ENCODE data around the gene PPIP5K1.
A peak's percentile ranks its signal among the peaks of the same experiment; 100 is the strongest.
"Not testable (repeated sequence)": the region's sequence is repeated elsewhere in the genome, so short reads cannot be mapped to it uniquely, and the experiment has no call there.

Gene PPIP5K1

DNA sequence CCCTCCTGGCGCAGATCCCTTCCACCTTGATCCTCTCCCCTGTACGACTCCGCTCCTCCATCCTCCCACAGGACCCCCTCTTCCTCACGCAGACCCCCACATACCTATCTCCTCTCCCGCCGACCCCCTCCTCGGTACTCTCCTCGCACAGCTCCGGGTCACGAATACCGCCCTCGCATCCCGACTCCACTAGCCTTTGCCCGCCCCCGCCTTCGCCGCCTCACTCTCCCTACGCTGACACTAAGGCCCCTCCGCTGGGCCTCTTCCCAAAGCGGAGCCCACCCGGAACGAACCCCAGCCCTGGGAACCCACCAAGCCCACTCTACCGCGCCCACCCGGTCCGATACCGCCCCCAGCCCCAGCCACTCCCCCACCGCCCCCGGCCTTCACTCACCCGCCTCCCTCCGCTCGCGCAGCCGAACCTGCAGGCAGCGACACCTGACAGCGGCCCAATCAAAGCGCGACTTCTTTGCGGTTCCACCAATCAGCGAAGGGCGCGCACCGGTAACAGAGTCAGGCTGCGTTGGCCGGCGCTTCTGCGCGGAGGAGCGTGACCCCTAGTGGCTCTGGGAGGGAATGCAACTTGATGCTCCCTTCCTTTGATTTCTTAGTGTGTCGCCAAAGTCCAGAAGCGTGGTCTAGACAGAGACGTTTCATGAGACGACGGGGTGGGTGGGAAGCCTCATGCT is at the start of gene PPIP5K1:
Gene PPIP5K1 (minus strand): TSS at position 431 of the 689 bp plus-strand sequence. CDS start 5,704 bp downstream, outside the sequence.
- DNase-seq (ENCODE audit: low spot score), result not testable (repeated sequence)

DNA sequence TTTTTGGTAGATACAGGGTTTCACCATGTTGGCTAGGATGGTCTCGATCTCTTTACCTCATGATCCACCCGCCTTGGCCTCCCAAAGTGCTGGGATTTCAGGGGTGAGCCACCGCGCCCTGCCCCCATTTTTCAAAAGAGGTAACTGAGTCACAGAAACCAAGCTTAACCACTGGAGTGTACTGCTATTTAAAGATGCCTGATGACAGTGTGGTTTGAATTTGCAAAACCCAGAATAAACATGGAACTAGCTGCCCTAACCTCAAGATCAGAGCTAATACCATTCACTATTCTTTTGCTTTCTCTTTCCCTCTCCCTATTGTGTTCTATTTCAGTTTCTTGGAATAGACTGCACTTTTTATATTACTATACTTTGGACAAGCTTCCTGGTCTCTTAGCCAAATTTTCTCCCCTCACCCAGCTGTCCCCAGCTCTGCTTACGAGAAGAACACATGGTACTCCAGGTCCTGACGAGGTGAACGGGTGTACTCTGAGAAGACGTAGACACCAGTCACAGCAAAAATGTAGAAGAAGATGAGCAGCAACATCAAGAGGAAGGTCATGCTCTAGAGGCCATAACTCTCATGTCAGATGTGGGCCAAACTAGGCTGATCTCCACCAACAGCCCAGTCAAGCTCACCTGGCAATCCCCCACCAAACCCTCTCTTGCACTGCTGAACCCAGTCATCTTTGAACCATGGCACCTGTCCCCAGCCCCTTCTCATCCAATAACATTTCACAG is 48.6 kb upstream of the PPIP5K1 start:
- not testable (repeated sequence) for DNase-seq (ENCODE audit: low spot score)

DNA sequence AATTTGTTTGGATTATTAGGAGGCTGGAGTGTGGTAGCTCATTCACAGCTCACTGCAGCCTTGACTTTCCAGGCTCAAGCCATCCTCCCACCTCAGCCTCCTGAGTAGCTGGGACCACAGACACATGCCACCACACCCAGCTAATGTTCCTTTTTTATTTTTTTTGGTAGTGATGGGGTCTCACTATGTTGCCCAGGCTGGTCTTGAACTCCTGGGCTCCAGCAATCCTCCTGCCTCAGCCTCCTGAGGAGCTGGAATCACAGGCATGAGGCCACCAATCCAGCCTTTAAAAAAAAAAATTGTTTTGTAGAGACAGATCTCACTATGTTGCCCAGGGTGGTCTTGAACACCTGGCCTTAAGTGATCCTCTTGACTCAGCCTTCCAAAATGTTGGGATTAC is 36.9 kb upstream of the PPIP5K1 start:
- DNase-seq (ENCODE audit: low spot score), result not testable (repeated sequence)

DNA sequence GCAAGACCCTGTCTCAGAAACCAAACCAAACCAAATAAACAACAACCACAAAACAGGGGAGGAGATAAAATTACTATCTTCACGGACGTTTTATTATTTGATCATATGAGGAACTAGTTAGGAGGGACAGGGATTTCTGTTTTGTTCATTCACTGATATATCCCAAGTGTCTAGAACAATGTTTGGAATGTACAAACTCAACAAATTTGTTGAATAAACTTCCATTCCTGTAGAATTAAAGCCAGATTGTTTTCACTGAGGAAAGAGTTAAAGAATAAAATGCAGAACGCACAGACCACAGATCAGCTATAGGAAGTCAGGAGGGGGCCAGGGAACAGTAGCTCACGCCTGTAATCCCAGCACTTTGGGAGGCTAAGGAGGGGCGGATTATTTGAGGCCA is 35.1 kb upstream of the PPIP5K1 start:
- no peak for DNase-seq (ENCODE audit: low spot score)

DNA sequence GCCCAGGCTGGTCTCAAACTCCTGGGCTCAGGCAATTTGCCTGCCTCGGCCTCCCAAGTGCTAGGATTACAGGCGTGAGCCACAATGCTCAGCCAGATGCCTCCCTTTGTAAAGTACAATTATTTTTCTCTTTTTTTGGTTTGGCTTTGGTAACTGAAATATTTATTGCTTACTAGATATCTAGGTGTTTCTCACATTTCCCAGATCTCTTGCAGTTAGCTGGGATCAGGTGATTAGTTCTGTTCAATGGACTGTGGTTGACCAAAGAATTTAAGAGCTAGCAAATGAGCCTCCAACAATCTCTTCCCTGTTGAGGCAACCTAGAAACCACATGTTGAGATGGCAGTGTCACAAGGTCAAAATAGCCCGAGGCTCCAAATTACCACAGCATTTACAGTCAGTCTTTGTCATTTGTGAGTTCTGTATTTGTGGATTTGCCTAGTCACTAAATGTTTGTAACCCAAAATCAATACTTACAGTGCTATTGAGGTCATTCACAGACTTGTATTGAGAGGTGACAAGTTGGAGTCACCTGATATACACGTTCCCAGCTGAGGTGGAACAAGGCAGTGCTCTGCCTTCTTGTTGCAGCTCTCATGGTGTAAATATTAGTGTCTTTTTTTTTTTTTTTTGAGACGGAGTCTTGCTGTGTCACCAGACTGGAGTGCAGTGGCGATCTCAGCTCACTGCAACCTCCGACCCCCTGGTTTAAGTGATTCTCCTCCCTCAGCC is 32.2 kb upstream of the PPIP5K1 start:
- DNase-seq (ENCODE audit: low spot score), result not testable (repeated sequence)

DNA sequence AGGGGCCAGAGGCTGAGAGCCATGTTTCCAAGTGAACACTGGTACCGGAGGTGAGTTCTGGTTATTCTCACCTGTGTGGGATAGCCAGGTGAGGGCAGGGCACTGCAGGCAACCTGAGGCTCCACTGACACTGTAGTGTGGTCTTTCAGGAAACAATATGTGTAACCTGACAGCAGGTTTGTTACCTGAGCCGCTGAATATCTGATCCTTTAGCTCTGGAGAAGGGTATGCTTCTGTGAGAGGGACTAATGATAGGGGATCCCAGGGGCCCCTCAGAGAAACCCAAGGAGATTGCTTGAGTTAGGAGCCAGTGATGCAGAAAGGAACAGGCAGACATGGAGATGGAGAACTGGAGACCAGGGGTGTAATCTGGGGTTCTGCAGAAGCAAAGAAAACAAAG is 28.7 kb upstream of the PPIP5K1 start, which contains the start of gene STRC:
Gene STRC (minus strand): TSS at position 101 of the 400 bp plus-strand sequence. CDS start 78 bp downstream, at position 23.
- DNase-seq (ENCODE audit: low spot score), result not testable (repeated sequence)

DNA sequence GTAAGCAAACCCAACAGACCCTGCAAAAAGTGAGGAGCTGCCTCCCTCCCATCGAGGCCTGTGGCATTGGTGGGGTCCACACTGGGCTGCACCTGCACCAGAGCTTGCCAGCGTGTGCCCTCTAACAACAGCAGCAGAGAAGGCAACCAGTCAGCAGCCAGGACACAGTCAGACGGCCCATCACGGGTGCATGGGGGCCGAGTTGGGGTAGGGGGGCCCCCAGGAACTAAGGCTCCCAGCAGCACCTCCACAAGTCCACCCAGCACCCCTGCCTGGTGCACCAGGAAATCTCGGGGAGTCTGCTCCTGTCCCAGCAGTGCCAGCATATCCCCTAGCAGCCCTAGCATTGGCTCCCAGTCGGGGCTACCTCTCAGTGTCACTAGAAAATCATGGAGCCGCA is 27.7 kb upstream of the PPIP5K1 start:
- DNase-seq (ENCODE audit: low spot score), result not testable (repeated sequence)

DNA sequence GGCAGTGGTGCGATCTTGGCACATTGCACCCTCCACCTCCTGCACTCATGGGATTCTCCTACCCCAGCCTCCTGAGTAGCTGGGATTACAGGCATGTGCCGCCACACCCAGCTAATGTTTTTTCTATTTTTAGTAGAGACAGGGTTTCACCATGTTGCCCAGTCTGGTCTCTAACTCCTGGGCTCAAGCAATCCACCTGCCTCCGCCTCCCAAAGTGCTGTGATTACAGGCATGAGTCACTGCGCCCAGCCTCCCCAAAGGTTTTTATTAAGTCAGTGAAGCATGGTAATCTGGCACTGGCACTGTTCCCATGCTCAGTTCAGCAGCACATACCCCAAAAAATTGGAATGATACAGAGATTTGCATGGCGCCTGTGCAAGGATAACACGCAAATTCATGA is 12.2 kb upstream of the PPIP5K1 start:
- not testable (repeated sequence) for DNase-seq (ENCODE audit: low spot score)

DNA sequence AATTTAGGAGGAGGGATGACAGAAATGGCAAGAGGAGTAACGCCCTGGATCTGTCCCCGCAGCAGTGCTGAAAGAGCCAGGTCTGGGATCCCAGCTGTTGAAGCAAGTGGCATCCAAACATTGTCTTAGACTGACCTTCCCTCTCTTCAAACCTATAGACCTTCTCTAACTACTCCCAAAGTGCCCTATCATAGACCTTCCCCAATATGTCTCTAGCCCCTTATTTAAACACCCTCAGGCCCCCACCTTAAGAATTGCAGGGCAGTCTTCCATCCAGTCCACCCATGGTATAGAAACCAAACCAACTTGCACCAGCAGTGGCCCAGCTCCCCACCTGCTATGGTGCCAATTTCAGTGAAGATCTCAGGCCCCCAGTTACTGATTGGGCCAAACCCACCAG is 10.2 kb upstream of the PPIP5K1 start:
- DNase-seq (ENCODE audit: low spot score), result not testable (repeated sequence)

DNA sequence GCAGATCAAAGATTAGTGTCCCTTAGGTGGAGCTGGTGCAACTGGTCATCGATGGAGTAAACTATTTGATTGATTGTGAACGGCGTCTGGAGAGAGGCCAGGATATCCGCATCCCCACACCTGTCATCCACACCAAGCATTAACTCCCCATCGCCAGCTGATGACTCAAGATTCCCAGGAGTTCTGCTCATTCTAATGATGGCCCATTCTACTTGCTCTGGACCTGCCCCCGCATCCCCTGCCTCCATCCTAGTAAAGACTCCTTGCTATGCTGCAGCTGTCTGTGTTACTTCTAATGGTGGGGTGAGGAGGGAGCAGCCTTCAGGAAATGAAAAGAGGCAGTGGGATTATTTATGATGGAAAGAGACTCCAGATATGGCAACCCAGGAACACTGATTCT is 9.1 kb upstream of the PPIP5K1 start:
- not testable (repeated sequence) for DNase-seq (ENCODE audit: low spot score)

DNA sequence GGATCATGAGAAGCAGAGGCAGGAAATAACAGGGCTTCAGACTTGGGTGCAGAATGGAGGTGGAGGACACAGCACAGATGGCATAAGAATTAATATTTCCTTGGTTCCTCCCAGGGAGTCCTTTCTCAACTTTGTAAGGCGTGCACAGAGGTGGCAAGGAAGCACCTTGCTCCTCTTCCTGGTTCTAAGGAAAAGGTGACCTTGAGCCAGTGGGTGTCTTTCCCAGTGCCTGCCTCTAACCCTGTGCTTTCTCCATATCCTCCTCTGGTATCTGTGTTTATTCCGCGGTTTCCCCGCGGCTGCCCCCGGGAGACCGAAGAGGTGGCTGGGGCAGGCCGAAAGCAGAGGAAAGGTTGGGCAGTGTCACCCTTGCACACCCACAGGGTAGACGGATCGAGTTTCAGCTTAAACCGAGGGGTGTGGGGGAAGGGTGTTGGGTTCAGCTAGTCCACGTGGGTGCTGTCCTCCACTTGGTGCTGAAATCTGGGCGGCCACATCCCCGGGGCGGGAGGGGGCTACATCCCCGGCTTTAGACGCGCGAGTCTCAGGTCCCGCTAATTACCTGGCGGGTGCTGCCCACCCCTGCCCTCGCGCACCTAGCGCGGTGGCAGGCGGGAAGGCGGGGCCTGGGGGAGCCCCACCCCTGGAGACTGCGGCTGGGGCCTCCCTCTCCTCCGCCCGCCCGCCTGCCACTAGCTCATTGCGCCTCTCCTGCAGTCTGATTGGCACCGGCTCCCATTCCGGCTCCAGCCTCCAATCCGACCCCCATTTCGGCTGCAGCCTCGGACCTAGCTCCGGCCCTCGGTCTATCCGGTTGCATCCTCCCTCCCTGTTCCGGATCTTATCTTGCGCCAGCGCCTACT is 3.6 kb upstream of the PPIP5K1 start, which contains the start of gene CKMT1B:
Gene CKMT1B (plus strand): TSS at position 700 of the 863 bp plus-strand sequence. CDS start 192 bp downstream, outside the sequence.
- DNase-seq (ENCODE audit: low spot score), result not testable (repeated sequence)

DNA sequence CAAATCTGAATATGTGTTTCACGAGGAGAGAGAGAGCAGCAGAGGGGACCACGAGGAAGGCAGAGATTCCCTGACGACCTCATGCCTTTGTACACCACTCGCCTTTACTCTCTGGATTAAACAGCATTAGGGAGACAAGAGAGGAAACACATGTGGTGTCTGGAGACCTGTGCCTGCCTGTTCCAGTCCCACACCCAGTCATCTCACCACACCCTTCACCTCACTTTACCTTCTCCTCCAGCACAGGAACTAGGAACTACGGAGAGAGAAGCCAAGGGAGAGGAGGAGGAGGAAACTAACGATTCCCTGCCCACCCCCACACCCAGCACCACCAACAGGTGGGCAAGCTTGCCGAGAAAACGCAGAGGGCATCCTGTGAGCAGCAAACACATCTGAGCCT is 2.8 kb upstream of the PPIP5K1 start:
- DNase-seq (ENCODE audit: low spot score), result not testable (repeated sequence)

DNA sequence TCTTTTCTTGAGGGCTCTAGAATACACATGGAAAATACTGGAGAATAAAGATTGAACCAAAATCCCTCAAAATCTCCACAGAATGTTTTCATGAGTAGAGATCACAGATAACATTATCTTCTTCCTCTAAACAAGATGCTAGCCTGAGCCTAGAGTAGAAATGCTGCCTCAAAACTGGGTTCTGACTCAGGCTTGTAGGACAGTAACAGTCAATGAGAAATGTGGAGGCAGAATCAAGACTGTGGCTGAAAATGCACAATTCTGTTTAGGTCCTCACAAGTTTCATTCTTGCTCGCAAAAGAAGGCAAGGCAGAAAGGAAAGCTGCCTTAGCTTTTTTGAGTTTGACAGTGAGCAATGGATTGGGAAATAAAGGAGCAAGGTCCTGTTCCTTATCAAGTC is 15.4 kb downstream of the PPIP5K1 start:
- not testable (repeated sequence) for DNase-seq (ENCODE audit: low spot score)

DNA sequence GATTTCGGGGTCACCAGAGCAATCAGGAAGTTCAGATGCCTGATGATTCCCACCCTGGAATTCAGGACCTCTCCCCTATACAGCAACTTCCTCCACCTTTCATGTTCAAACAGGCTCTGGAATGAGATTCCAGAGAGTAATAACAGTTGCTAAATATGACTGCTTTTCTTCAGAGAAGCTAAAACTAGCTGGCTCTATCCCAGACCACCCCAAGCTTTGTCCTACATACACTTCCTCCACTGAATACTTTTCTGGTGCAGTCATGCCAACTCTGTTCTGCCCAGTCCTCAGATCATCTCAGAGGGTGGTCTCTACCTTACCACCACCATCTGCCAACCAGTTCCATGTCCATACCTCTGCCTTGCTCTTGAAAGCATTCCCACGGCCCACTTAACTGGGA is 23.4 kb downstream of the PPIP5K1 start:
- not testable (repeated sequence) for DNase-seq (ENCODE audit: low spot score)

DNA sequence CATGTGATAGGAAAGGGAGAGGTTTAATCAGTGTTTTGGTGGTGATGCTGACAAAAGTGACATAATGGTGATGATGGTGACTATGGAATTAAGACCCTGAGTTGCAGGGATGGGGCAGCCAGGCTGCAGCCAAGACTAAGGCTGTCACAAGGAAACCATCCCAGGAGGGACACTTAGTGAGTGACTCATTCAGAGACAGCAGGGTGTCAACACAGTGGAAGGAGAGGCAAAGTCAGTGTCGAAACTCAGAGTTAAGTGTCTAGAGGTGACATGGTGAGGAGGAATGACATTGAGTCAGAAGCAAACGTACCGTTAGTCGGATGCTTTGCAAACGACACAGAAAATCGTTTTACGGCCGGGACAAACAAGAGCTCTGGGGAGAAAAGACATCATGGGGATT is 26.2 kb downstream of the PPIP5K1 start:
- not testable (repeated sequence) for DNase-seq (ENCODE audit: low spot score)

DNA sequence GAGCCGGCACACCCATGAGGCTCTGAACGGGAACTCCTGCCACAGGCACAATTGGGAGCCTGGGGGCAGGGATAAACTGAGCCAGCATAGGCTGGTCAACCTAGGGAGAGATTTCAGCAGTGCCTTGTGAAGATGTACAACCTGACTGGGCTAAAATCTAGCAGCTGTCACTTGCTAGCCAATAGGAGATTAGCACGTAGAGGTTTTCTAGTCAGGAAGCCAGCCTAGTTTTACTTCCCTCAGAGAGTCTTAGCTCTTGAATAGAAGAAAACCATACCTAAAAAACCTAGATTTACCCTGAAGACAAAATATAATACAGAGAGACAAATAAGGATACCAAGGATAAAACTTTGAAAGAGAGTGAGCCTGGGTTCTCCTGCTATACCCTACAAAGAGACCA is 27.3 kb downstream of the PPIP5K1 start:
- not testable (repeated sequence) for DNase-seq (ENCODE audit: low spot score)

DNA sequence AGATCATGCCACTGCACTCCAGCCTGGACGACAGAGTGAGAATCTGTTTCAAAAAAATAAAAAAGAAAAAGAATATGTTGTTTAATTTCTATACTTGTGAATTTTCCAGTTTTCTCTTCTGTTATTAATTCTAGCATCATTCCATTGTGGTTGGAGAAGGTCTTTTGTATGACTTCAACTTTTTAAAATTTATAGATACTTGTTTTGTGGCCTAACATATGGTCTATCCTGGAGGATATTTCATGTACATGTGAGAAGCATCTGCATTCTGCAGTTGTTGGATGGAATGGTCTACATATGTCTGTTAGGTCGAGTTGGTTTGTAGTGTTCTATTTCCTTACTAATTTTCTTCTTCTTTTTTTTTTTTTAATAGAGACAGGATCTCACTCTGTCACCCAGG is 37.0 kb downstream of the PPIP5K1 start:
- DNase-seq (ENCODE audit: low spot score), result no peak

DNA sequence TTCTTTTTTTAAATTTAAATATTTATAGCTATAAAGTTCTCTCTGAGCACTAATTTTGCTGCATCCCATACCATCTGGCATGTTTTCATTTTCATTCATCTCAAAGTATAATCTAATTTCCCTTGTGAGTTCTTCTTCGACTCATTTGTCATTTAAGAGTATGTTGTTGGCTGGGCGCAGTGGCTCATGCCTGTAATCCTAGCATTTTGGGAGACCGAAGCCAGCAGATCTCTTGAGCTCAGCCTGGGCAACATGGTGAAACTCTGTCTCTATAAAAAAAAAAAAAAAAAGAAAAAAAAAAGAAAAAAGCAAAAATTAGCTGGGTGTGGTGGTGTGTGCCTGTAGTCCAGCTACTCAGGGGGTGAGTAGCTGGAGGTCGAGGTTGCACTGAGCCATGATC is 37.8 kb downstream of the PPIP5K1 start:
- DNase-seq (ENCODE audit: low spot score), result no peak

DNA sequence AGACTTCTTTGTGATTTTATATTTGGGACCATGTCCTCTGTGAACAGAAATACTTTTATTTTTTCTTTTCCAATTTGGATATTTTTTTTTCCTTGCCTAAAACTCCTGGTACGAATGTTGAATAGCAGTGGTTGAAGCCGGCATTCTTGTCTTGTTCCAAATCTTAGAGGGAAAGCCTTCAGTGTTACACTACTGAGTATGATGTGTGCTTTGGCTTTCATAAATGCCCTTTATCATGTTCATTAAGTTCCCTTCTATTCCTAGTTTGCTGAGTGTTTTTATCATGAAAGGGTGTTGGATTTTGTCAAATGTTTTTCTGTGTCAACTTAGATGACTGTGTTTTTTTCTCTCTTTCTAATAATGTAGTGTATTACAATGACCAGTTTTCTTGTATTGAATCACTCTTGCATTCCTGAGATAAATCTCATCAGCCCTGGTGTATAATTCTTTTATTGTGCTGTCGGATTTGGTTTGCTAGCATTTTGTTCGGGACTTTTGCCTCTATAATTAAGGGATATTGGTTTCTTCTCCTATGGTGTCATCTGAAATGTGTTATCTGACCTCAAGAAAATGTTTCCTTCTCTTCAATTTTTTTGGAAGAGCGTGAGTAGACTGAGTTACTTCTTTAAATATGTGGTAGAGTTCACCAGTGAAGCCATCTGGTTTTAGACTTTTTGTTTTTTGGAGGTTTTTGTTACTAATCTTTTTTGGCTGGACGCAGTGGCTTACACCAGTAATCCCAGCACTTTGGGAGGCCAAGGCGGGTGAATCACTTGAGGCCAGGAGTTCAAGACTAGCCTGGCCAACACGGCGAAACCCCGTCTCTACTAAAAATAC is 39.3 kb downstream of the PPIP5K1 start:
- peak; percentile 57 for DNase-seq (ENCODE audit: low spot score)

DNA sequence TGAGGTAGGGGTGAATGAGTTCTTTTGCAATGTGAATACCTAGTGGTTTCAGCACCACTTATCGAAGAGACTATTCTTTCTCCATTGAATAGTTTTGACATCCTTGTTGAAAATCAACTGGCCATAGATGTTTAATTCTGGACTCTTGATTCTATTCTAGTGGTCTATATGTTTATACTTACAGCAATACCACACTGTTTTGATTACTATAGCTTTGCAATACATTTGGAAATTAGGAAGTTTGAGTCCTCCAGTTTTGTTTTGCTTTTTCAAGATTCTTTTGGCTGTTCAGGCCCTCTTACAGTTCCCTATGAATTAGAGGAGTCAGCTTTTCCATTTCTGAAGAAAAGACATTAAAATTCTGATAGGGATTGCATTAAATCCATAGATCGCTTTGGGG is 42.5 kb downstream of the PPIP5K1 start:
- DNase-seq (ENCODE audit: low spot score), result no peak

DNA sequence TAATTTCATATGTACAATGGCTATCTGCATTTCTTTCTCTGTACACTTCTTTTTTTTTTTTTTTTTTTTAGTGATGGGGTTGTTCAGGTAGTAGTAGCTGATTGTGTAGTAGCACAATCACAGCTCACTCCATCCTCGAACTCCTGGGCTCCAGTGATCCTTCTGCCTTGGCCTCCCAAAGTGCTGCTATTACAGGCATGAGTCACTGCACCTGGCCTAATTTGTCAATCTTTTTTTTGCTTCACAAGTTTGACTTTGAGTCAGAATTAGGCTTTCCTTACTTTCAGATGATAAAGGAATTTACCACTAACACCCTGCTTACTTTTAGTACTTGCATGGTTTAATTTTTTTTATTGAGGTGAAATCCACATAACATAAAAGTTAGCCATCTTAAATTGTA is 44.6 kb downstream of the PPIP5K1 start:
- no peak for DNase-seq (ENCODE audit: low spot score)

Data from AG08395 (cell line).